Neural progenitor cell (in vitro differentiated cells): ENCODE measurements around the gene THRA. TPM values are rescaled to one million over a fixed set of nuclear protein-coding genes. Genes with fewer than 3 reads are reported as not detected.
A peak's percentile ranks its signal among the peaks of the same experiment; 100 is the strongest.

Experiments
- DNase-seq: peaks from one replicate; pipeline ENCODE4 v3.0.0-alpha.2; 2016; ENCODE audit warnings: low spot score
- H2AFZ ChIP-seq: fragments of 200-600 bp; sonication (generic); replicated peaks from 2 replicates; pipeline ENCODE4 v1.6.1; 2016; ENCODE audit warnings: antibody characterized with exemption
- H3F3A ChIP-seq: fragments of 200-600 bp; sonication (generic); 2 replicates; pipeline ENCODE4 v1.6.1; 2016; ENCODE audit warnings: antibody characterized with exemption, low read depth
- H3K27ac ChIP-seq: fragments of 200-600 bp; sonication (generic); 2 replicates; pipeline ENCODE4 v1.5.1; 2016; ENCODE audit warnings: mild to moderate bottlenecking
- H3K27me3 ChIP-seq: fragments of 200-600 bp; sonication (generic); 2 replicates; pipeline ENCODE4 v1.6.1; 2016; ENCODE audit warnings: mild to moderate bottlenecking, moderate library complexity
- H3K36me3 ChIP-seq: fragments of 200-600 bp; sonication (generic); 2 replicates; pipeline ENCODE4 v1.5.1; 2016
- H3K4me1 ChIP-seq: fragments of 200-600 bp; sonication (generic); 2 replicates; pipeline ENCODE4 v1.6.1; 2016; ENCODE audit warnings: mixed run types
- H3K4me2 ChIP-seq: fragments of 200-600 bp; sonication (generic); 2 replicates; pipeline ENCODE4 v1.6.1; 2016
- H3K4me3 ChIP-seq: fragments of 200-600 bp; sonication (generic); 2 replicates; pipeline ENCODE4 v1.5.1; 2016
- H3K79me2 ChIP-seq: fragments of 200-600 bp; sonication (generic); 2 replicates; pipeline ENCODE4 v1.6.1; 2016; ENCODE audit warnings: low read depth
- H3K9ac ChIP-seq: fragments of 200-600 bp; sonication (generic); 2 replicates; pipeline ENCODE4 v1.6.1; 2016
- H3K9me3 ChIP-seq: fragments of 200-600 bp; sonication (generic); 2 replicates; pipeline ENCODE4 v1.5.1; 2016; ENCODE audit warnings: low read depth
- H4K20me1 ChIP-seq: fragments of 200-600 bp; sonication (generic); 2 replicates; pipeline ENCODE4 v1.6.1; 2016; ENCODE audit warnings: low read depth
- H3K27ac Mint-ChIP-seq: 3 replicates; pipeline ENCODE4 v1.8.0; 2021; ENCODE audit warnings: mixed read lengths
- H3K27me3 Mint-ChIP-seq: 2 replicates; pipeline ENCODE4 v1.8.0; 2022; ENCODE audit warnings: low read depth, mild to moderate bottlenecking, inconsistent platforms, moderate library complexity, mixed read lengths; ENCODE audit not compliant: insufficient read depth
- H3K36me3 Mint-ChIP-seq: 3 replicates; pipeline ENCODE4 v1.8.0; 2021; ENCODE audit warnings: mixed read lengths
- H3K4me1 Mint-ChIP-seq: 3 replicates; pipeline ENCODE4 v1.8.0; 2021; ENCODE audit warnings: mixed read lengths
- H3K4me3 Mint-ChIP-seq: 3 replicates; pipeline ENCODE4 v1.8.0; 2021; ENCODE audit warnings: mild to moderate bottlenecking, moderate library complexity, mixed read lengths
- H3K9me3 Mint-ChIP-seq: 3 replicates; pipeline ENCODE4 v1.8.0; 2020; ENCODE audit warnings: mixed read lengths
- EZH2 ChIP-seq: fragments of 200-600 bp; sonication (generic); IDR thresholded peaks from 2 replicates; pipeline ENCODE4 v1.6.1; 2017; ENCODE audit warnings: antibody characterized with exemption, mild to moderate bottlenecking, moderate library complexity
- EZH2phosphoT487 ChIP-seq: fragments of 200-600 bp; sonication (generic); IDR thresholded peaks from 2 replicates; pipeline ENCODE4 v1.6.1; 2017; ENCODE audit warnings: antibody characterized with exemption
- total RNA-seq: library from RNA; depleted of rRNA; stranded (reverse); fragments of >200 nt; gene quantifications from 2 replicates; pipeline ENCODE4 v1.2.3, GENCODE V29; 2015; ENCODE audit warnings: low replicate concordance
- TF ChIP-seq, protein P1 (sequence below): fragments of 200-600 bp; sonication (generic); IDR thresholded peaks from 2 replicates; pipeline ENCODE4 v1.5.1; 2017; ENCODE audit warnings: antibody characterized with exemption, mild to moderate bottlenecking

The THRA gene
- total RNA-seq, 1 donor from 2014 or later, result 14.5 TPM

DNA sequence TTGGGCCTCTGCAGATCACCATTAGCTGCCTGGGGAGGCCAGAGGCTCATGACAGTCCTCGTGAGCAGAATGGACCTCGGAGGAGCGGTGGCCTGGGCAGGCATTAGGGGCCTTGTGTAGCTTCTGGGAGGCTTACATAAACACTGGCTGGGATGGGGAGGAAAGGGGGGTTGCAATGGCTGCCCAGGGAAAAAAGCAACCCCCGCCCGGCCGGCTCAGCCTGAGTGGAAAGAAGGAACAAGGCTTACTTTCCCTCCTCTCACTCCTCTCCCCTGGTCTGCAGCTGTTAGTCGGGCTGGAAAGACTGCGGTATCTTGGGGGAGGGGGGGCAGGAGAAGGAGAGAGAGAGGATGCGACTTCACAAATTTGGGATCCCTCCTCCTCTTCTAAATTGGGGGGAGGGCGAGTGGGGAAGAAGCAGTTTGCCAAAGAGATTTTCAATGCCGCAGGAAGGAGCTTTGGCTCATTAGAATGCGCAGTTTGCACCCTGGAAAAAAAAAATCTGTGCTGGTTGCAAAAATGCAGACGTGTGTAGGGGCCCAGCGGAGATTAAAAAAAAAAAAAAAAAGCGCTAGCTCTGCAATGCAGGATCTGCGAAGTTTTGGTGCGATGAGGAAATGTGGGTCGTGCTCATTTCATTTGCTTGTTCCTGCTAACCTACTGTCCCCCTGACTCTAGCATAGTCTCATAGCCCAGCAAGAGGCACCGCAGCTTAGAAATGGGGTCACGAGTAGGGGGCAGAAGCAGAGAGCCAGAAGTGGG lies 44.2 kb downstream of the THRA start:
- Histone ChIP-seq H3K36me3 (no peaks in the 10 kb centered on the region), H3F3A (peaks cover 42% of the 10 kb centered on the region), H3K9me3 (no peaks in the 10 kb centered on the region), H3K4me1 (peaks cover 44% of the 10 kb centered on the region), H2AFZ (peak overlapping the region; percentile 77), H3K4me3 (no peak overlapping the region), H4K20me1 (no peaks in the 10 kb centered on the region), H3K4me2 (peak overlapping the region; percentile 33), H3K27ac (no peak overlapping the region), H3K79me2 (no peaks in the 10 kb centered on the region), H3K27me3 (no peaks in the 10 kb centered on the region), H3K9ac (no peak overlapping the region)
- peak overlapping the region; percentile 96 for H3K27ac Mint-ChIP-seq
- H3K27me3 Mint-ChIP-seq, result peaks cover 14% of the 10 kb centered on the region
- DNase-seq, result peak; percentile 44
- H3K36me3 Mint-ChIP-seq, result no peaks in the 10 kb centered on the region
- TF ChIP-seq, protein P1, sequence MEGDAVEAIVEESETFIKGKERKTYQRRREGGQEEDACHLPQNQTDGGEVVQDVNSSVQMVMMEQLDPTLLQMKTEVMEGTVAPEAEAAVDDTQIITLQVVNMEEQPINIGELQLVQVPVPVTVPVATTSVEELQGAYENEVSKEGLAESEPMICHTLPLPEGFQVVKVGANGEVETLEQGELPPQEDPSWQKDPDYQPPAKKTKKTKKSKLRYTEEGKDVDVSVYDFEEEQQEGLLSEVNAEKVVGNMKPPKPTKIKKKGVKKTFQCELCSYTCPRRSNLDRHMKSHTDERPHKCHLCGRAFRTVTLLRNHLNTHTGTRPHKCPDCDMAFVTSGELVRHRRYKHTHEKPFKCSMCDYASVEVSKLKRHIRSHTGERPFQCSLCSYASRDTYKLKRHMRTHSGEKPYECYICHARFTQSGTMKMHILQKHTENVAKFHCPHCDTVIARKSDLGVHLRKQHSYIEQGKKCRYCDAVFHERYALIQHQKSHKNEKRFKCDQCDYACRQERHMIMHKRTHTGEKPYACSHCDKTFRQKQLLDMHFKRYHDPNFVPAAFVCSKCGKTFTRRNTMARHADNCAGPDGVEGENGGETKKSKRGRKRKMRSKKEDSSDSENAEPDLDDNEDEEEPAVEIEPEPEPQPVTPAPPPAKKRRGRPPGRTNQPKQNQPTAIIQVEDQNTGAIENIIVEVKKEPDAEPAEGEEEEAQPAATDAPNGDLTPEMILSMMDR, result no peak
- no peak for TF ChIP-seq EZH2
- no peak for TF ChIP-seq EZH2phosphoT487
- H3K4me3 Mint-ChIP-seq, result peak overlapping the region; percentile 50
- H3K4me1 Mint-ChIP-seq, result peaks cover 76% of the 10 kb centered on the region
- H3K9me3 Mint-ChIP-seq, result no peaks in the 10 kb centered on the region

GRCh38 chr17:40107522-40108174 lies 44.9 kb downstream of the THRA start:
- Histone ChIP-seq H3F3A (peaks cover 49% of the 10 kb centered on the region), H3K27ac (no peak overlapping the region), H3K27me3 (no peaks in the 10 kb centered on the region), H4K20me1 (no peaks in the 10 kb centered on the region), H2AFZ (peak overlapping the region; percentile 77), H3K79me2 (no peaks in the 10 kb centered on the region), H3K9me3 (no peaks in the 10 kb centered on the region), H3K4me3 (no peak overlapping the region), H3K9ac (no peak overlapping the region), H3K4me1 (peaks cover 51% of the 10 kb centered on the region), H3K4me2 (peak overlapping the region; percentile 33), H3K36me3 (no peaks in the 10 kb centered on the region)
- Mint-ChIP-seq H3K9me3 (no peaks in the 10 kb centered on the region), H3K4me3 (peak overlapping the region; percentile 50), H3K36me3 (no peaks in the 10 kb centered on the region), H3K27me3 (peaks cover 14% of the 10 kb centered on the region), H3K27ac (peak overlapping the region; percentile 96), H3K4me1 (peaks cover 81% of the 10 kb centered on the region)
- TF ChIP-seq EZH2 (no peak), EZH2phosphoT487 (no peak)
- TF ChIP-seq, protein P1, result no peak
- no peak for DNase-seq

DNA sequence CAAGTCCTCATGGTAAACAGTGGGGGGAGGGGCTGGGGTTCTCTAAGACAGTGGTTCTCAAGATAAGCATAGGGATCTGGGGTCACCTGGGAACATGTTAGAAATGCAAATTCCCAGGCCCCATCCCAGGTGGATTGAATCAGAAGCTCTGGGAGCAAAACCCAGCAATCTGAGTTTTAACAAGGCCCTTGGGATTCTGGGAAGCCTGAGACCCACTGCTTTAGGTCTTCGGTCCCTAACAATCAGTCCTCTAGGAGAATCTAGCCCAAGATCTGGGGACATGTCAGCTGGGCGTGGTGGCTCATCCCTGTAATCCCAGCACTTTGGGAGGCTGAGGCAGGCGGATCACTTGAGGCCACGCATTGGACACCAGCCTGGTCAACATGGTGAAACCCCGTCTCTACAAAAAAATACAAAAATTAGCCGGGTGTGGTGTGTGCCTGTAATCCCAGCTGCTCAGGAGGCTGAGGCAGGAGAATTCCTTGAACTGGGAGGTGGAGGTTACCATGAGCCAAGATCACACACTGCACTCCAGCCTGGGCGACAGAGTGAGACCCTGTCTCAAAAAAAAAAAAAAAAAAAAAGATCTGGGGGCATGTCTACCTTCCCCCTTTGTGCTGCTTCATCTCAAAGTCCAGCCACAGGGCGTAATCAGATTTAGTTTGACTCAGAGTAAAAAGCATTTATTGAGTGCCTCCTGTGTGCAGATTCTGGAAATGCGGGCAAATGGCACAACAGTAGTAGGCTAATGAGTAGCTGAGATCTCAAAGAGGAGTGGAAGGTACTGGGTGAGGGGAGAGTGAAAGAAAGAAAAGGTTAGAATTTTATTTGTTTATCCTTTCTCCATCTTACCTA lies 46.4 kb downstream of the THRA start:
- no peaks in the 10 kb centered on the region for H3K9me3 ChIP-seq
- Mint-ChIP-seq H3K36me3 (no peaks in the 10 kb centered on the region), H3K27ac (peak overlapping the region; percentile 91), H3K4me3 (no peak overlapping the region), H3K27me3 (peaks cover 10% of the 10 kb centered on the region), H3K4me1 (peaks cover 81% of the 10 kb centered on the region), H3K9me3 (no peaks in the 10 kb centered on the region)
- no peaks in the 10 kb centered on the region for H3K27me3 ChIP-seq
- H4K20me1 ChIP-seq, result no peaks in the 10 kb centered on the region
- H3K4me1 ChIP-seq, result peaks cover 63% of the 10 kb centered on the region
- H3K79me2 ChIP-seq, result no peaks in the 10 kb centered on the region
- no peaks in the 10 kb centered on the region for H3K36me3 ChIP-seq
- peaks cover 63% of the 10 kb centered on the region for H3F3A ChIP-seq
- H3K9ac ChIP-seq, result no peak overlapping the region
- no peak overlapping the region for H3K4me3 ChIP-seq
- H2AFZ ChIP-seq, result no peak overlapping the region
- no peak for TF ChIP-seq EZH2phosphoT487
- TF ChIP-seq, protein P1, result peak; percentile 28
- no peak for TF ChIP-seq EZH2
- H3K27ac ChIP-seq, result peak overlapping the region; percentile 82
- H3K4me2 ChIP-seq, result peak overlapping the region; percentile 69
- DNase-seq, result no peak
